Upper lobe of right lung (tissue), 1 donor: Measurements from ENCODE around the gene LTB. TPM values are rescaled to one million over a fixed set of nuclear protein-coding genes. Genes with fewer than 3 reads are reported as not detected.

ENCODE experiments used
- ATAC-seq: fragments of 200-7000 bp; cut with Tn5 transposase; one replicate; pipeline ENCODE4 v1.9.1; 2020; ENCODE audit warnings: mild to moderate bottlenecking, moderate library complexity
- DNase-seq: peaks from one replicate; pipeline ENCODE4 v3.0.0-alpha.2; 2020
- H3K27ac ChIP-seq: fragments of 200-600 bp; one replicate; pipeline ENCODE4 v1.8.0; 2022
- H3K27me3 ChIP-seq: fragments of 200-600 bp; one replicate; pipeline ENCODE4 v1.8.0; 2022; ENCODE audit warnings: mild to moderate bottlenecking
- H3K36me3 ChIP-seq: fragments of 200-600 bp; one replicate; pipeline ENCODE4 v1.8.0; 2022
- H3K4me1 ChIP-seq: fragments of 200-600 bp; one replicate; pipeline ENCODE4 v1.8.0; 2022
- H3K4me3 ChIP-seq: fragments of 200-600 bp; one replicate; pipeline ENCODE4 v1.8.0; 2022; ENCODE audit warnings: mild to moderate bottlenecking
- H3K9me3 ChIP-seq: fragments of 200-600 bp; one replicate; pipeline ENCODE4 v1.8.0; 2022
- intact Hi-C: fragments of 100-400 bp; cut with DNase I; formaldehyde crosslinking; loops from one replicate; pipeline ENCODE4 v1.11.0; 2022
- long read RNA-seq: library from polyadenylated mRNA; unstranded; transcript quantifications from one replicate; pipeline ENCODE4 v2.0.0, GENCODE V29; 2021
- total RNA-seq: library from RNA; stranded (reverse); fragmentation: NEBNext Ultra II Directional; extraction: Animal tissue kit (Norgen Biotek cat#: 25700); gene quantifications from one replicate; pipeline ENCODE4 v1.2.1, GENCODE V29; 2021
- TF ChIP-seq, protein P1 (sequence below): fragments of 200-600 bp; IDR thresholded peaks from one replicate; pipeline ENCODE4 v1.8.0; 2022; ENCODE audit warnings: antibody characterized with exemption
- donor health status: DM: no; HTN: yes; CAD: no; lungs with severe emphysema.

The LTB gene, protein sequence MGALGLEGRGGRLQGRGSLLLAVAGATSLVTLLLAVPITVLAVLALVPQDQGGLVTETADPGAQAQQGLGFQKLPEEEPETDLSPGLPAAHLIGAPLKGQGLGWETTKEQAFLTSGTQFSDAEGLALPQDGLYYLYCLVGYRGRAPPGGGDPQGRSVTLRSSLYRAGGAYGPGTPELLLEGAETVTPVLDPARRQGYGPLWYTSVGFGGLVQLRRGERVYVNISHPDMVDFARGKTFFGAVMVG
- 6.2 TPM for total RNA-seq
- long read RNA-seq, partial matches to known transcripts = 0 of 6 reads
- long read RNA-seq, other reads (novel, unspliced or antisense) = 3 of 6 reads

DNA sequence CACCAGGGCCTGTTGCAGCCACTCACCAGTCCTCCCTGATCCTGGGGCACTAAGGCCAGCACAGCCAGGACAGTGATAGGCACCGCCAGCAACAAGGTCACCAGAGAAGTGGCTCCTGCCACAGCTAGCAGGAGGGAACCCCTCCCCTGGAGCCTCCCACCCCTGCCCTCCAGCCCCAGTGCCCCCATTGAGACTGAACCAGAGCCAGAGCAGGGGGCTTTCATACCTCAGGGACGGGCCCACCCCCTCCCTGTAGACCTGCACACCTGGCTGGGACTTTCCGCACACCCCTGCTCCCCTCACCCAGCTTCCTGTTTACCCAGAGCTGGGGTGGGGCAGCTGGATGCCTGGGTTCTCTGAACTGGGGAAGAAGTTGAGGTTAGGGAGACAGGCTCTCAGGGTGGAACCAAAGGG lies at the start of gene LTB:
TSS of gene LTB (minus strand) at position 195 of the 414 bp plus-strand sequence. CDS start at position 188, 7 bp downstream.
- H3K4me3 ChIP-seq = peak within 1 kb of the TSS; percentile 73
- intact Hi-C loops = no loop called here
- no peak for ATAC-seq
- H3K27ac ChIP-seq = peak within 1 kb of the TSS; percentile 84
- H3K36me3 ChIP-seq = no peaks in the 10 kb centered on the region
- H3K27me3 ChIP-seq = no peaks in the 10 kb centered on the region
- H3K9me3 ChIP-seq = no peaks in the 10 kb centered on the region
- TF ChIP-seq, protein P1, sequence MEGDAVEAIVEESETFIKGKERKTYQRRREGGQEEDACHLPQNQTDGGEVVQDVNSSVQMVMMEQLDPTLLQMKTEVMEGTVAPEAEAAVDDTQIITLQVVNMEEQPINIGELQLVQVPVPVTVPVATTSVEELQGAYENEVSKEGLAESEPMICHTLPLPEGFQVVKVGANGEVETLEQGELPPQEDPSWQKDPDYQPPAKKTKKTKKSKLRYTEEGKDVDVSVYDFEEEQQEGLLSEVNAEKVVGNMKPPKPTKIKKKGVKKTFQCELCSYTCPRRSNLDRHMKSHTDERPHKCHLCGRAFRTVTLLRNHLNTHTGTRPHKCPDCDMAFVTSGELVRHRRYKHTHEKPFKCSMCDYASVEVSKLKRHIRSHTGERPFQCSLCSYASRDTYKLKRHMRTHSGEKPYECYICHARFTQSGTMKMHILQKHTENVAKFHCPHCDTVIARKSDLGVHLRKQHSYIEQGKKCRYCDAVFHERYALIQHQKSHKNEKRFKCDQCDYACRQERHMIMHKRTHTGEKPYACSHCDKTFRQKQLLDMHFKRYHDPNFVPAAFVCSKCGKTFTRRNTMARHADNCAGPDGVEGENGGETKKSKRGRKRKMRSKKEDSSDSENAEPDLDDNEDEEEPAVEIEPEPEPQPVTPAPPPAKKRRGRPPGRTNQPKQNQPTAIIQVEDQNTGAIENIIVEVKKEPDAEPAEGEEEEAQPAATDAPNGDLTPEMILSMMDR = no peak
- peaks cover 12% of the 10 kb centered on the region for H3K4me1 ChIP-seq
- no peak for DNase-seq

DNA sequence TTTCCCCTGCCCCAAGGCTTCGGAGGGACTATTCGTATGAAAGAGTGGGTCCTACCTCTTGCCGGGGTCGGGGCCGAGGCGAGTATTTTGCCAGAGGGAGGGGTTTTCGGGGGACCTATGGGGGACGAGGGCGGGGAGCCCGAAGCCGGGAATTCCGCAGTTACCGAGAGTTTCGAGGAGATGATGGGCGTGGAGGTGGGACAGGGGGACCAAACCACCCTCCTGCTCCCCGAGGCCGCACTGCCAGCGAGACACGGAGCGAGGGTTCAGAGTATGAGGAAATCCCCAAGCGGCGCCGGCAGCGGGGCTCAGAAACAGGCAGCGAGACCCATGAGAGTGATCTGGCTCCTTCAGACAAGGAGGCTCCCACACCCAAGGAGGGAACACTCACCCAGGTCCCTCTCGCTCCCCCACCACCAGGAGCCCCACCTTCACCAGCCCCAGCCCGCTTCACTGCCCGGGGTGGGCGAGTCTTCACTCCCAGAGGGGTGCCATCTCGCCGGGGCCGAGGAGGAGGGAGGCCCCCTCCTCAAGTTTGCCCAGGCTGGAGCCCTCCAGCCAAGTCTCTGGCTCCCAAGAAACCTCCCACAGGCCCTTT lies 49.6 kb upstream of the LTB start:
- DNase-seq = no peak
- TF ChIP-seq, protein P1 = no peak

DNA sequence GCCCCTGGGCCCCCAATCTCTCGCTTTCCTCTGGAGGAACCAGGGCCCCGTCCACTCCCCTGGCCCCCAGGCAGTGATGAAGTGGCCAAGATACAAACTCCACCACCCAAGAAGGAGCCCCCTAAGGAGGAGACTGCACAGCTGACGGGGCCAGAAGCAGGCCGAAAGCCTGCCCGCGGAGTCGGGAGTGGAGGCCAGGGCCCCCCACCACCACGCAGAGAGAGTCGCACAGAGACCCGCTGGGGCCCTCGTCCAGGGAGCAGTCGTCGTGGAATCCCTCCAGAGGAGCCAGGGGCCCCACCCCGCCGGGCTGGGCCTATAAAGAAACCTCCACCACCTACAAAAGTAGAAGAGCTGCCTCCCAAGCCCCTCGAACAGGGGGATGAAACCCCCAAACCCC lies 49.0 kb upstream of the LTB start:
- Histone ChIP-seq H3K27ac (no peak overlapping the region), H3K4me1 (no peaks in the 10 kb centered on the region), H3K4me3 (no peak overlapping the region), H3K27me3 (no peaks in the 10 kb centered on the region), H3K9me3 (no peaks in the 10 kb centered on the region), H3K36me3 (peaks cover 99% of the 10 kb centered on the region)
- no peak for DNase-seq
- intact Hi-C loops = no loop called here
- TF ChIP-seq, protein P1 = no peak
- no peak for ATAC-seq

More for the DNA sequence above, 49.6 kb upstream of the LTB start:
- intact Hi-C loops = no loop called here
- Histone ChIP-seq H3K36me3 (peaks cover 99% of the 10 kb centered on the region), H3K4me1 (no peaks in the 10 kb centered on the region), H3K27me3 (no peaks in the 10 kb centered on the region), H3K9me3 (no peaks in the 10 kb centered on the region), H3K27ac (no peak overlapping the region), H3K4me3 (no peak overlapping the region)
- no peak for ATAC-seq

DNA sequence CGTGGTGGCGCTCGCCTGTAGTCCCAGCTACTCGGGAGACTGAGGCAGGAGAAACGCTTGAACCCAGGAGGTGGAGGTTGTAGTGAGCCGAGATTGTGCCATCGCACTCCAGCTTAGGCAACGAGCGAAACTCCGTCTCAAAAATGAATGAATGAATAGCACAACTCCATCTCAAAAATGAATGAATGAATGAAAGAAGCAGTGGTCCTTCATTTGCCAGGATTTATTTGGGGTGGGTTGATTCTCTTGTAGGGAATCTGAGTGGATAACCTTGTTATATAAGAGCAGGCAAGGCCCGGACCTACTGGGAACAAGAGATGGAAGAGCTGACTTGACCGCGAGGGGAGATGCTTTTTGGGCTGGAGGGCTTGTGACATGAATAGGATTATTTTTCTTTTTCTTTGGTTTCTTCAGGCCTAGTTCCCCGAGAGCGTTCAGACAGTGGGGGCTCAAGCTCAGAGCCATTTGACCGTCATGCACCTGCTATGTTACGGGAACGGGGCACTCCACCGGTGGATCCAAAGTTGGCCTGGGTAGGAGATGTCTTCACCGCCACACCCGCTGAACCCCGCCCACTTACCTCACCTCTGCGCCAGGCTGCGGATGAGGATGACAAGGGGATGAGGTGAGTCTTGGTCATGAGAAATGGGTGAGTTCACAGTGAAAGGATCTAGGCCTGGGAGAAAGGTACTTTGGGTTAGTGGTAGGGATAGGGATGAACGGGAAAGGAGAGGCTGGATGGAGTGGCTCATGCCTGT lies 48.1 kb upstream of the LTB start:
- Histone ChIP-seq H3K9me3 (no peaks in the 10 kb centered on the region), H3K27me3 (no peaks in the 10 kb centered on the region), H3K27ac (no peak overlapping the region), H3K36me3 (peaks cover 99% of the 10 kb centered on the region), H3K4me3 (no peak overlapping the region), H3K4me1 (no peaks in the 10 kb centered on the region)
- intact Hi-C loops = no loop called here
- ATAC-seq (no peak), DNase-seq (no peak)
- TF ChIP-seq, protein P1 = no peak

DNA sequence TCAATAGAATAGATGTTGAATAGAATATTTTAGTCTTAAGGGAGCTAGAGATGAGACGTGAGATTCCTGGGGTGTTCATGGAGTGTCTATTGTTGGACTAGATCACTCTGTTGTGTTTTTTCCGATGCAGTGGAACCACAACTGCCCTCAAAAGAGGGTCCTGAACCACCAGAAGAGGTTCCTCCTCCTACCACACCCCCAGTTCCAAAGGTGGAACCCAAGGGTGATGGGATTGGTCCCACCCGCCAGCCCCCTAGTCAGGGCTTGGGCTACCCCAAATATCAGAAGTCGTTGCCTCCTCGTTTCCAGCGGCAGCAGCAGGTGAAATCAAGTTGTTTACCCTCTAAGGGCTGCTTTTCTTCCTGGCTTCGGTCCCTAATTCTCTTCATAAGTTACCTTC lies 46.8 kb upstream of the LTB start:
- H3K4me3 ChIP-seq = no peak overlapping the region
- intact Hi-C loops = no loop called here
- no peaks in the 10 kb centered on the region for H3K27me3 ChIP-seq
- DNase-seq (no peak), ATAC-seq (no peak)
- peaks cover 99% of the 10 kb centered on the region for H3K36me3 ChIP-seq
- H3K4me1 ChIP-seq = no peaks in the 10 kb centered on the region
- H3K9me3 ChIP-seq = no peaks in the 10 kb centered on the region
- TF ChIP-seq, protein P1 = no peak
- no peak overlapping the region for H3K27ac ChIP-seq
